Progenitor cell of endocrine pancreas (in vitro differentiated cells): ENCODE data around the gene TLR7. TPM values are rescaled to one million over a fixed set of nuclear protein-coding genes. Genes with fewer than 3 reads are reported as not detected.

Source experiments
- DNase-seq: peaks from one replicate; pipeline ENCODE4 v3.0.0; 2021; ENCODE audit warnings: low spot score; ENCODE audit not compliant: unreplicated experiment
- H3K27ac Mint-ChIP-seq: 2 replicates; pipeline ENCODE4 v1.8.0; 2021; ENCODE audit warnings: mild to moderate bottlenecking, moderate library complexity, mixed read lengths
- H3K27me3 Mint-ChIP-seq: 2 replicates; pipeline ENCODE4 v1.8.0; 2021; ENCODE audit warnings: mixed read lengths
- H3K36me3 Mint-ChIP-seq: 2 replicates; pipeline ENCODE4 v1.8.0; 2022; ENCODE audit warnings: mixed read lengths; ENCODE audit not compliant: insufficient read depth
- H3K4me1 Mint-ChIP-seq: 2 replicates; pipeline ENCODE4 v1.8.0; 2021; ENCODE audit warnings: low read depth, mixed read lengths
- H3K4me3 Mint-ChIP-seq: 2 replicates; pipeline ENCODE4 v1.8.0; 2021; ENCODE audit warnings: low read depth, mild to moderate bottlenecking, moderate library complexity, mixed read lengths
- H3K9me3 Mint-ChIP-seq: 2 replicates; pipeline ENCODE4 v1.8.0; 2021; ENCODE audit warnings: low read depth, mixed read lengths
- CTCF ChIP-seq: fragments of 200-600 bp; sonication (generic); IDR thresholded peaks from one replicate; pipeline ENCODE4 v1.5.0; 2021; ENCODE audit warnings: antibody characterized with exemption, mild to moderate bottlenecking; ENCODE audit not compliant: unreplicated experiment
- total RNA-seq: library from RNA; stranded (reverse); gene quantifications from 2 replicates; pipeline ENCODE4 v1.2.1, GENCODE V29; 2021

The TLR7 gene
- total RNA-seq, 1 donor from 2014 or later = 0.05 TPM

GRCh38 chrX:12825801-12826200, 41.1 kb upstream of the TLR7 start:
- Mint-ChIP-seq H3K4me3 (no peak overlapping the region), H3K36me3 (peaks cover 6% of the 10 kb centered on the region), H3K27me3 (no peaks in the 10 kb centered on the region), H3K9me3 (peaks cover 18% of the 10 kb centered on the region), H3K4me1 (peaks cover 2% of the 10 kb centered on the region), H3K27ac (no peak overlapping the region)
- DNase-seq = no peak
- no peak for TF ChIP-seq CTCF

- Mint-ChIP-seq H3K27me3 (no peaks in the 10 kb centered on the region), H3K9me3 (peaks cover 16% of the 10 kb centered on the region), H3K36me3 (no peaks in the 10 kb centered on the region), H3K27ac (no peak overlapping the region), H3K4me3 (no peak overlapping the region), H3K4me1 (peaks cover 8% of the 10 kb centered on the region)
- no peak for DNase-seq
- TF ChIP-seq CTCF = no peak
Measured at GRCh38 chrX:12843061-12843667, 23.7 kb upstream of the TLR7 start.

GRCh38 chrX:12843668-12844279, 23.1 kb upstream of the TLR7 start:
- H3K4me3 Mint-ChIP-seq = peak overlapping the region; percentile 0
- no peaks in the 10 kb centered on the region for H3K27me3 Mint-ChIP-seq
- H3K4me1 Mint-ChIP-seq = peaks cover 8% of the 10 kb centered on the region
- no peaks in the 10 kb centered on the region for H3K36me3 Mint-ChIP-seq
- H3K27ac Mint-ChIP-seq = peak overlapping the region; percentile 92
- DNase-seq = no peak
- peaks cover 16% of the 10 kb centered on the region for H3K9me3 Mint-ChIP-seq
- TF ChIP-seq CTCF = no peak

- no peaks in the 10 kb centered on the region for H3K27me3 Mint-ChIP-seq
- peaks cover 18% of the 10 kb centered on the region for H3K9me3 Mint-ChIP-seq
- no peak overlapping the region for H3K27ac Mint-ChIP-seq
- no peak for DNase-seq
- peaks cover 8% of the 10 kb centered on the region for H3K4me1 Mint-ChIP-seq
- no peak overlapping the region for H3K4me3 Mint-ChIP-seq
- no peak for TF ChIP-seq CTCF
- H3K36me3 Mint-ChIP-seq = no peaks in the 10 kb centered on the region
Measured at GRCh38 chrX:12844319-12844718, 22.6 kb upstream of the TLR7 start.

GRCh38 chrX:12865359-12865758, 1.5 kb upstream of the TLR7 start:
- Mint-ChIP-seq H3K4me1 (no peaks in the 10 kb centered on the region), H3K4me3 (no peak overlapping the region), H3K9me3 (peaks cover 35% of the 10 kb centered on the region), H3K36me3 (no peaks in the 10 kb centered on the region), H3K27ac (no peak overlapping the region), H3K27me3 (no peaks in the 10 kb centered on the region)
- TF ChIP-seq CTCF = no peak
- no peak for DNase-seq
